HepG2 (cell line): ENCODE measurements around the gene TTC28. TPM values are rescaled to one million over a fixed set of nuclear protein-coding genes. Genes with fewer than 3 reads are reported as not detected.

Experiments
- ATAC-seq: fragments of 200-7000 bp; cut with Tn5 transposase; 3 replicates; pipeline ENCODE4 v1.9.1; 2020; ENCODE audit warnings: mild to moderate bottlenecking, moderate library complexity
- BruUV-seq: library from RNA; stranded (reverse); fragments of 400-500 nt; replicated peaks from 2 replicates; lab custom pipeline; 2021; lab: Mats Ljungman, UMichigan
- CTCF ChIA-PET: fragments of 300-600 bp; formaldehyde crosslinking; extraction: SDS; loops from one replicate; lab custom pipeline; 2021; ENCODE audit warnings: low total read pairs, inconsistent platforms, low intra/inter-chr PET ratio; lab: Yijun Ruan, JAX
- POLR2A ChIA-PET: fragments of 350-600 bp; sonication (Branson Sonifier 250); formaldehyde crosslinking; loops from one replicate; lab custom pipeline; 2020; ENCODE audit warnings: antibody characterized with exemption, inconsistent platforms; lab: Yijun Ruan, JAX
- DNase-seq: peaks from one replicate; pipeline ENCODE4 v3.0.0-alpha.2; 2015; ENCODE audit warnings: low spot score
- FAIRE-seq: peaks from 3 replicates; lab custom pipeline; 2011; peaks lifted over from hg19 to GRCh38; lab: Jason Lieb, UNC
- H2AFZ ChIP-seq: one replicate; pipeline ENCODE4 v1.6.1; 2011; ENCODE audit warnings: low read length, inconsistent platforms
- H3K27ac ChIP-seq: fragments of 300-600 bp; 3 replicates; pipeline ENCODE4 v1.8.0; 2011; ENCODE audit warnings: mixed run types, mild to moderate bottlenecking, mixed read lengths, low read length, inconsistent platforms; ENCODE audit not compliant: insufficient read depth; ENCODE audit errors: extremely low read length
- H3K27me3 ChIP-seq, 2 experiments: fragments of 200-600 bp in 1 of 2; 2 replicates in 1 of 2; 3 replicates in 1 of 2; pipeline versions ENCODE4 v1.6.0 to v1.8.0; 2011; ENCODE audit warnings: low read length in 2 of 2, mild to moderate bottlenecking in 2 of 2, moderate library complexity in 2 of 2, inconsistent platforms in 1 of 2; ENCODE audit not compliant: insufficient read depth in 2 of 2, control insufficient read depth in 1 of 2
- H3K36me3 ChIP-seq, 2 experiments: fragments of 200-600 bp in 1 of 2; replicated peaks in 1 of 2; 2 replicates in 1 of 2; 3 replicates in 1 of 2; pipeline versions ENCODE4 v1.5.1 to v1.8.0; 2011; ENCODE audit warnings: low read length in 2 of 2, inconsistent platforms in 1 of 2; ENCODE audit not compliant: insufficient read depth in 2 of 2, control insufficient read depth in 1 of 2
- H3K4me1 ChIP-seq: 2 replicates; pipeline ENCODE4 v1.5.1; 2012; ENCODE audit warnings: low read length, inconsistent platforms; ENCODE audit not compliant: insufficient read depth
- H3K4me2 ChIP-seq: 2 replicates; pipeline ENCODE4 v1.6.0; 2011; ENCODE audit warnings: low read depth, low read length, inconsistent platforms
- H3K4me3 ChIP-seq, 3 experiments: fragments of 200-600 bp in 1 of 3; sonication (generic), shearing (Covaris generic) in 1 of 3; replicated peaks in 1 of 3; 2 replicates each; pipeline ENCODE4 v1.5.1; 2011 to 2016; ENCODE audit warnings: low read length in 3 of 3, inconsistent platforms in 2 of 3, low read depth in 2 of 3, mild to moderate bottlenecking in 2 of 3, control low read depth in 1 of 3, mixed read lengths in 1 of 3; ENCODE audit not compliant: insufficient read depth in 1 of 3
- H3K79me2 ChIP-seq: one replicate; pipeline ENCODE4 v1.6.1; 2011; ENCODE audit warnings: low read length, inconsistent platforms; ENCODE audit not compliant: insufficient read depth
- H3K9ac ChIP-seq: 2 replicates; pipeline ENCODE4 v1.6.0; 2011; ENCODE audit warnings: mild to moderate bottlenecking, low read depth, low read length, inconsistent platforms; ENCODE audit not compliant: insufficient read depth
- H3K9me3 ChIP-seq: 2 replicates; pipeline ENCODE4 v1.5.1; 2012; ENCODE audit warnings: mild to moderate bottlenecking, low read length
- H4K20me1 ChIP-seq: 2 replicates; pipeline ENCODE4 v1.6.0; 2011; ENCODE audit warnings: inconsistent platforms, mild to moderate bottlenecking, low read length, moderate library complexity; ENCODE audit not compliant: insufficient read depth
- CBX5 ChIP-seq: sonication (generic); formaldehyde crosslinking; IDR thresholded peaks from 2 replicates; pipeline ENCODE4 v1.4.0; 2020; ENCODE audit warnings: missing genetic modification reagents, borderline replicate concordance
- KDM5B ChIP-seq: sonication (generic); formaldehyde crosslinking; IDR thresholded peaks from 2 replicates; pipeline ENCODE4 v1.4.0; 2020; ENCODE audit warnings: missing genetic modification reagents, mild to moderate bottlenecking, borderline replicate concordance
- KLF16 ChIP-seq, 2 experiments: sonication (generic) in 1 of 2; formaldehyde crosslinking in 1 of 2; IDR thresholded peaks; 2 replicates each; pipeline versions ENCODE4 v1.6.1 to v1.8.0; 2016 to 2023; ENCODE audit warnings: missing genetic modification reagents in 2 of 2, missing compliant biosample characterization in 1 of 2
- POLR2A ChIP-seq, 2 experiments: IDR thresholded peaks; 2 replicates each; pipeline ENCODE4 v1.6.1; 2011; ENCODE audit warnings: low read depth in 2 of 2, low read length in 2 of 2, mild to moderate bottlenecking in 1 of 2, moderate library complexity in 1 of 2; ENCODE audit not compliant: insufficient read depth in 1 of 2
- ZEB1 ChIP-seq: IDR thresholded peaks from 2 replicates; pipeline ENCODE4 v1.6.1; 2012; ENCODE audit warnings: mild to moderate bottlenecking, low read depth, inconsistent platforms; ENCODE audit not compliant: insufficient replicate concordance
- ZFP90 ChIP-seq: sonication (generic); formaldehyde crosslinking; IDR thresholded peaks from 2 replicates; pipeline ENCODE4 v1.8.0; 2022; ENCODE audit warnings: missing genetic modification reagents, mild to moderate bottlenecking, inconsistent platforms, borderline replicate concordance
- ZNF737 ChIP-seq: sonication (generic); formaldehyde crosslinking; IDR thresholded peaks from 2 replicates; pipeline ENCODE4 v1.5.0; 2020; ENCODE audit warnings: missing genetic modification reagents, mild to moderate bottlenecking, borderline replicate concordance
- WGBS: methylation state at CpG from one replicate; pipeline ENCODE4 v1.1.6; 2017; ENCODE audit warnings: low lambda C conversion rate; 5-methylcytosine and 5-hydroxymethylcytosine counted together
- in situ Hi-C: cut with HindIII; loops from 2 replicates; pipeline ENCODE4 v1.10.0; 2017; ENCODE audit warnings: low pct_unique_long_range_greater_than_20kb; ENCODE audit not compliant: extremely low pct_ligation_motif_present
- intact Hi-C: fragments of 100-400 bp; cut with micrococcal nuclease; formaldehyde crosslinking; loops from one replicate; pipeline ENCODE4 v1.10.0; 2022; ENCODE audit not compliant: unreplicated experiment
- polyA plus RNA-seq, 8 experiments: library from polyadenylated mRNA; depleted of rRNA in 3 of 8; stranded (reverse) in 7 of 8; unstranded in 1 of 8; fragments of >200 nt; fragmentation: Illumina TruSeq in 4 of 8; extraction: Trizol in 4 of 8; gene quantifications; 2 replicates each; pipeline versions ENCODE4 v1.2.1 to v1.2.3, GENCODE V29; 2011 to 2016; ENCODE audit warnings: low read depth in 4 of 8, missing spikeins in 1 of 8, mixed read lengths in 1 of 8; ENCODE audit not compliant: insufficient read depth in 1 of 8
- total RNA-seq, 5 experiments: library from RNA; depleted of rRNA; stranded (reverse); fragments of >200 nt; fragmentation: Illumina TruSeq; extraction: Trizol; gene quantifications; 2 replicates each; pipeline ENCODE4 v1.2.3, GENCODE V29; 2016; ENCODE audit warnings: low read depth in 1 of 5
- TF ChIP-seq, protein P1 (sequence below): sonication (generic); formaldehyde crosslinking; IDR thresholded peaks from 2 replicates; pipeline ENCODE4 v1.5.0; 2020; ENCODE audit warnings: missing genetic modification reagents, mild to moderate bottlenecking, borderline replicate concordance

TTC28 gene
- total and polyA plus RNA-seq, 2 of the 13 experiments (the other 11 are each of a cell fraction or from before 2014, with no cell fraction given) = 4.2 to 13.1 TPM

DNA sequence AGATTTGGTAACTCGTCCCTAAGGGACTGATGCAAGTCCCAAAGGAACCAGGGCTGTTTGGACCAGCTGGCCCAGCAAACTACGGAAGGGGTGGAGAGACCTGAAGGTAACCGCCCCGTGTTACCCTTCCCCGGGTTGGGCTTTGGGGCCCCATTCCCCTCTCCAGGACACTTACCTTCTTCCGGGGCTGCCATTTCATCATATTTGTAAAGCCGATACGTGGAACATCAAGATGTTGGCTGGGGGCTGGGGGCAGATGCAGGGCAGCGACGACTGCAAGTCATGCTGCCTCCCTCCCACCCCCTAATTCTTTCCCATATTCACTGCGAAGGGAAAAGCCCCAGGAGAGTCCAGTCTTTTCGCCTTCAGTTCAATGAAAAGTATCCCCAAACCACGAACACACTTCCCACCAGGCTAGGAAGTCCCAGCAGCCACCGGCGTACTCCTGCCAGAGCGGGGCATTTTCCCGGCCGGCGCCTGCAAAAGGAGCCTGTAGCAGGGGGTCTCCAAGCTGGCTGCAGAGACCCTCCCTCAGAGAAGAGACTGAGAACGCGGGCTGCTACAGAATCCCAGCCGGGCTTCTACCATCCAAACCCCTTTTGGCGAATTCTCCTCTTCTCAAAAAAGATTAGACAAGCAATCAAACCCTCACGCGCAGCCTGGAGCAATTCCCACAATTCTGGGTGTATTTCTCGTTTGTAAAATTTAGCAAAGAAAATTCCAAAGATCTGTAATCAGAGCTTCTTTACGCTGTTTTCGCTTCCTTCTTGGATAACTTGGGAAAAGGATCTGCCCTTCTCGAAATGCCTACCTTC, 236.7 kb downstream of the TTC28 start:
- BruUV-seq = no TSS peak
- no peaks in the 10 kb centered on the region for H3K9me3 ChIP-seq
- no peaks in the 10 kb centered on the region for H3K36me3 ChIP-seq
- peak; percentile 13 for DNase-seq
- H4K20me1 ChIP-seq = peaks cover 3% of the 10 kb centered on the region
- no peak for FAIRE-seq
- 55% methylated on average over 23 of the region's 29 CpGs for WGBS
- H3K4me3 ChIP-seq = peak overlapping the region; percentile 45 to 74 (median 54)
- H3K27me3 ChIP-seq = no peaks in the 10 kb centered on the region
- H3K27ac ChIP-seq = peak overlapping the region; percentile 81
- ATAC-seq = peak; percentile 48
- no peak overlapping the region for H2AFZ ChIP-seq
- TF ChIP-seq ZNF737 (0 out of 2 replicates have a peak, but pooled peaks have one; percentile 6), POLR2A (IDR thresholded peaks at IDR 0.05; ENCODE audit: insufficient read depth in 1 of 2, low read depth in 2 of 2, low read length in 2 of 2) (peak in 1 of 2 experiments; percentile 8; a peak in 1 of 4 replicates), KDM5B (peak; percentile 22; the same call in 1 of the 2 replicates), KLF16 (CRISPR knock-in tag; IDR thresholded peaks at IDR 0.05) (0 out of 4 replicates have a peak, but pooled peaks of 1 of the 2 experiments have one; percentile 6), ZEB1 (peak; percentile 43), ZFP90 (no peak), CBX5 (CRISPR knock-in tag) (no peak)
- TF ChIP-seq, protein P1, sequence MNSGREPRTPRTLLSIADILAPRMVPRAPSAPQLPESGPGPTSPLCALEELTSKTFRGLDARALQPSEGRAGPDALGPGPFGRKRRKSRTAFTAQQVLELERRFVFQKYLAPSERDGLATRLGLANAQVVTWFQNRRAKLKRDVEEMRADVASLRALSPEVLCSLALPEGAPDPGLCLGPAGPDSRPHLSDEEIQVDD (CRISPR knock-in tag) = 0 out of 2 replicates have a peak, but pooled peaks have one; percentile 2
- ChIA-PET POLR2A (interaction anchor here (0.7 kb wide), 1 partner anchor 16 kb away, joined by 3 read pairs; no protein-coding TSS in a partner anchor), CTCF (interaction anchor here (0.6 to 1.7 kb wide), 3 partner anchors 153 to 391 kb away, joined by 3 to 6 read pairs (median 3); no protein-coding TSS in a partner anchor)
- intact Hi-C loops = loop anchor here (1.0 kb wide), 2 partner anchors 151 to 392 kb away; no protein-coding TSS in a partner anchor
- in situ Hi-C loops = loop anchor here (5.0 kb wide), 1 partner anchor 391 kb away; no protein-coding TSS in a partner anchor
- H3K4me1 ChIP-seq = peaks cover 21% of the 10 kb centered on the region
- peak overlapping the region; percentile 70 for H3K9ac ChIP-seq
- H3K79me2 ChIP-seq = peaks cover 3% of the 10 kb centered on the region
- H3K4me2 ChIP-seq = peak overlapping the region; percentile 96
